Measurements from ENCODE around the gene ZSWIM1.

ZSWIM1 gene

DNA sequence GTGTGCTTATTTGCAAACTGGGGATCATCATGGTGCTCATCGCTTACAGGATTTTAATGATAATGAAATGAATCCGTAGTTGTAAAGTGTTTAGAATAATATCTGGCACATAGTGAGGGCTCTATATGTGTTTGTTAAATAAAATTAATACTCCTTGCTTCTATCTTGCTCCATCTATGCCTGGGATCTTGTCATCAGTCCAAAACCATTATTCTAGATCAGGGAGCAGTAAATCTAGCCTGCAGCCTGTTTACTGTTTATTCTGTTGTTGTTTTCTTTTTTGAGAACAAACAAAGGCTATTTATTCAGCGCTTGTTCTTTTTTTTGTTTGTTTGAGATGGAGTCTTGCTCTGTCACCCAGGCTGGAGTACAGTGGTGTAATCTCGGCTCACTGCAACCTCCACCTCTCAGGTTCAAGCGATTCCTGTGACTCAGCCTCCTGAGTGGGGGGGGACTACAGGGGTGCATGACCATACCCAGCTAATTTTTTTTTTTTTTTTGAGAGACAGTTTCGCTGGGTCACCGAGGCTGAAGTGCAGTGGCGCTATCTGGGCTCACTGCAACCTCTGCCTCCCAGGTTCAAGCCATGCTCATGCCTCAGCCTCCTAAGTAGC, 32.0 kb upstream of the ZSWIM1 start:
- TF ChIP-seq TCF4 (CRISPR knock-in tag; IDR thresholded peaks at IDR 0.05; ENCODE audit: borderline replicate concordance) (no peak), ISL1 (CRISPR knock-in tag; IDR thresholded peaks at IDR 0.05) (no peak), BACH2 (CRISPR knock-in tag; IDR thresholded peaks at IDR 0.05; ENCODE audit: borderline replicate concordance) (no peak), ESRRG (CRISPR knock-in tag; IDR thresholded peaks at IDR 0.05) (no peak), ZFP30 (CRISPR knock-in tag; IDR thresholded peaks at IDR 0.05) (no peak), ZFP3 (CRISPR knock-in tag; IDR thresholded peaks at IDR 0.05) (no peak), SNAI2 (CRISPR knock-in tag; IDR thresholded peaks at IDR 0.05) (no peak), ZC3H10 (CRISPR knock-in tag; IDR thresholded peaks at IDR 0.05) (no peak)
- TF ChIP-seq, protein P1, sequence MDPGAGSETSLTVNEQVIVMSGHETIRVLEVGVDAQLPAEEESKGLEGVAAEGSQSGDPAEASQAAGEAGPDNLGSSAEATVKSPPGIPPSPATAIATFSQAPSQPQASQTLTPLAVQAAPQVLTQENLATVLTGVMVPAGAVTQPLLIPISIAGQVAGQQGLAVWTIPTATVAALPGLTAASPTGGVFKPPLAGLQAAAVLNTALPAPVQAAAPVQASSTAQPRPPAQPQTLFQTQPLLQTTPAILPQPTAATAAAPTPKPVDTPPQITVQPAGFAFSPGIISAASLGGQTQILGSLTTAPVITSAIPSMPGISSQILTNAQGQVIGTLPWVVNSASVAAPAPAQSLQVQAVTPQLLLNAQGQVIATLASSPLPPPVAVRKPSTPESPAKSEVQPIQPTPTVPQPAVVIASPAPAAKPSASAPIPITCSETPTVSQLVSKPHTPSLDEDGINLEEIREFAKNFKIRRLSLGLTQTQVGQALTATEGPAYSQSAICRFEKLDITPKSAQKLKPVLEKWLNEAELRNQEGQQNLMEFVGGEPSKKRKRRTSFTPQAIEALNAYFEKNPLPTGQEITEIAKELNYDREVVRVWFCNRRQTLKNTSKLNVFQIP (CRISPR knock-in tag; IDR thresholded peaks at IDR 0.05; ENCODE audit: borderline replicate concordance, low read depth), result no peak
- TF ChIP-seq, protein P2, sequence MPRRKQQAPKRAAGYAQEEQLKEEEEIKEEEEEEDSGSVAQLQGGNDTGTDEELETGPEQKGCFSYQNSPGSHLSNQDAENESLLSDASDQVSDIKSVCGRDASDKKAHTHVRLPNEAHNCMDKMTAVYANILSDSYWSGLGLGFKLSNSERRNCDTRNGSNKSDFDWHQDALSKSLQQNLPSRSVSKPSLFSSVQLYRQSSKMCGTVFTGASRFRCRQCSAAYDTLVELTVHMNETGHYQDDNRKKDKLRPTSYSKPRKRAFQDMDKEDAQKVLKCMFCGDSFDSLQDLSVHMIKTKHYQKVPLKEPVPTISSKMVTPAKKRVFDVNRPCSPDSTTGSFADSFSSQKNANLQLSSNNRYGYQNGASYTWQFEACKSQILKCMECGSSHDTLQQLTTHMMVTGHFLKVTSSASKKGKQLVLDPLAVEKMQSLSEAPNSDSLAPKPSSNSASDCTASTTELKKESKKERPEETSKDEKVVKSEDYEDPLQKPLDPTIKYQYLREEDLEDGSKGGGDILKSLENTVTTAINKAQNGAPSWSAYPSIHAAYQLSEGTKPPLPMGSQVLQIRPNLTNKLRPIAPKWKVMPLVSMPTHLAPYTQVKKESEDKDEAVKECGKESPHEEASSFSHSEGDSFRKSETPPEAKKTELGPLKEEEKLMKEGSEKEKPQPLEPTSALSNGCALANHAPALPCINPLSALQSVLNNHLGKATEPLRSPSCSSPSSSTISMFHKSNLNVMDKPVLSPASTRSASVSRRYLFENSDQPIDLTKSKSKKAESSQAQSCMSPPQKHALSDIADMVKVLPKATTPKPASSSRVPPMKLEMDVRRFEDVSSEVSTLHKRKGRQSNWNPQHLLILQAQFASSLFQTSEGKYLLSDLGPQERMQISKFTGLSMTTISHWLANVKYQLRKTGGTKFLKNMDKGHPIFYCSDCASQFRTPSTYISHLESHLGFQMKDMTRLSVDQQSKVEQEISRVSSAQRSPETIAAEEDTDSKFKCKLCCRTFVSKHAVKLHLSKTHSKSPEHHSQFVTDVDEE (CRISPR knock-in tag; IDR thresholded peaks at IDR 0.05), result no peak
- TF ChIP-seq, protein P3, sequence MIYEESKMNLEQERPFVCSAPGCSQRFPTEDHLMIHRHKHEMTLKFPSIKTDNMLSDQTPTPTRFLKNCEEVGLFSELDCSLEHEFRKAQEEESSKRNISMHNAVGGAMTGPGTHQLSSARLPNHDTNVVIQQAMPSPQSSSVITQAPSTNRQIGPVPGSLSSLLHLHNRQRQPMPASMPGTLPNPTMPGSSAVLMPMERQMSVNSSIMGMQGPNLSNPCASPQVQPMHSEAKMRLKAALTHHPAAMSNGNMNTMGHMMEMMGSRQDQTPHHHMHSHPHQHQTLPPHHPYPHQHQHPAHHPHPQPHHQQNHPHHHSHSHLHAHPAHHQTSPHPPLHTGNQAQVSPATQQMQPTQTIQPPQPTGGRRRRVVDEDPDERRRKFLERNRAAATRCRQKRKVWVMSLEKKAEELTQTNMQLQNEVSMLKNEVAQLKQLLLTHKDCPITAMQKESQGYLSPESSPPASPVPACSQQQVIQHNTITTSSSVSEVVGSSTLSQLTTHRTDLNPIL (CRISPR knock-in tag; IDR thresholded peaks at IDR 0.05; ENCODE audit: low read depth), result no peak
- no peak for ATAC-seq

DNA sequence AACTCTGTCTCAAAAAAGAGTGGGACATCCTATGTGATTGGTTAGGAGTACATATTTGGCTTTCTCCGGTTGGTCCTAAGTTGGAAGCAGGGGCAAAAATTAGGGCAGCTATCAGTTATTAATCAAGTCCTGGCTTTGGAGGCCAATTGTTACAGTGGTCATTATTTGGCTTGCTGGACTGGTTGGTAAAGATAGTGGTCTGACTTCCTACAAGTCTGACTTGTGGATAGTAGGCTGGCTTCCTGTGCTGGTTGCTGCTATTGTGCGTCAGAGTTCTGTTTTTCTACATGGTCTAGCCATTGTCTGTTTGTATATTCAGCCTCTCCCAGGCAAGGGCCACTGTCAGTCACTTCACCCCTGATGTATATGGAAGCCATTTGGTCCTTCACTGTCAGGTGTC, 30.8 kb upstream of the ZSWIM1 start:
- TF ChIP-seq RARB (CRISPR knock-in tag; IDR thresholded peaks at IDR 0.05) (no peak), ZNF565 (CRISPR knock-in tag; conservative IDR thresholded peaks at IDR 0.05; ENCODE audit: low read depth) (no peak), ZFP30 (CRISPR knock-in tag; IDR thresholded peaks at IDR 0.05) (no peak), PPARA (CRISPR knock-in tag; IDR thresholded peaks at IDR 0.05; ENCODE audit: borderline replicate concordance) (no peak), GLIS3 (CRISPR knock-in tag; IDR thresholded peaks at IDR 0.05) (no peak), SNAI2 (CRISPR knock-in tag; IDR thresholded peaks at IDR 0.05) (no peak), ISL1 (CRISPR knock-in tag; IDR thresholded peaks at IDR 0.05) (no peak), ZFP3 (CRISPR knock-in tag; IDR thresholded peaks at IDR 0.05) (no peak), ARNTL (CRISPR knock-in tag; IDR thresholded peaks at IDR 0.05; ENCODE audit: borderline replicate concordance, low read depth) (no peak), BACH2 (CRISPR knock-in tag; IDR thresholded peaks at IDR 0.05; ENCODE audit: borderline replicate concordance) (no peak)
- TF ChIP-seq, protein P2 (CRISPR knock-in tag; IDR thresholded peaks at IDR 0.05), result no peak
- TF ChIP-seq, protein P3 (CRISPR knock-in tag; IDR thresholded peaks at IDR 0.05; ENCODE audit: low read depth), result no peak
- TF ChIP-seq, protein P4, sequence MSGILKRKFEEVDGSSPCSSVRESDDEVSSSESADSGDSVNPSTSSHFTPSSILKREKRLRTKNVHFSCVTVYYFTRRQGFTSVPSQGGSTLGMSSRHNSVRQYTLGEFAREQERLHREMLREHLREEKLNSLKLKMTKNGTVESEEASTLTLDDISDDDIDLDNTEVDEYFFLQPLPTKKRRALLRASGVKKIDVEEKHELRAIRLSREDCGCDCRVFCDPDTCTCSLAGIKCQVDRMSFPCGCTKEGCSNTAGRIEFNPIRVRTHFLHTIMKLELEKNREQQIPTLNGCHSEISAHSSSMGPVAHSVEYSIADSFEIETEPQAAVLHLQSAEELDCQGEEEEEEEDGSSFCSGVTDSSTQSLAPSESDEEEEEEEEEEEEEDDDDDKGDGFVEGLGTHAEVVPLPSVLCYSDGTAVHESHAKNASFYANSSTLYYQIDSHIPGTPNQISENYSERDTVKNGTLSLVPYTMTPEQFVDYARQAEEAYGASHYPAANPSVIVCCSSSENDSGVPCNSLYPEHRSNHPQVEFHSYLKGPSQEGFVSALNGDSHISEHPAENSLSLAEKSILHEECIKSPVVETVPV (CRISPR knock-in tag; IDR thresholded peaks at IDR 0.05), result no peak
- no peak for ATAC-seq
